Mucosa of descending colon (tissue), 3 donors: ENCODE results near the gene MT1B. TPM values are rescaled to one million over a fixed set of nuclear protein-coding genes. Genes with fewer than 3 reads are reported as not detected.

Experiments
- ATAC-seq: fragments of 200-7000 bp; cut with Tn5 transposase; one replicate; pipeline ENCODE4 v1.9.1; 2020; ENCODE audit warnings: mild to moderate bottlenecking, moderate library complexity
- DNase-seq, 3 donors: peaks; one replicate each; pipeline ENCODE4 v3.0.0-alpha.2; 2020
- H3K36me3 ChIP-seq: fragments of 200-600 bp; one replicate; pipeline ENCODE4 v1.8.0; 2021; ENCODE audit warnings: low read depth, mild to moderate bottlenecking
- H3K4me1 ChIP-seq: fragments of 200-600 bp; one replicate; pipeline ENCODE4 v1.8.0; 2021; ENCODE audit warnings: low read depth, mild to moderate bottlenecking
- H3K4me3 ChIP-seq: fragments of 200-600 bp; one replicate; pipeline ENCODE4 v1.8.0; 2021; ENCODE audit warnings: mild to moderate bottlenecking
- H3K9me3 ChIP-seq: fragments of 200-600 bp; one replicate; pipeline ENCODE4 v1.8.0; 2021; ENCODE audit warnings: mild to moderate bottlenecking
- CTCF ChIP-seq: fragments of 200-600 bp; IDR thresholded peaks from one replicate; pipeline ENCODE4 v1.8.0; 2022; ENCODE audit warnings: antibody characterized with exemption, mild to moderate bottlenecking
- intact Hi-C, 2 donors: fragments of 100-400 bp; cut with DNase I in 1 of 2; cut with micrococcal nuclease in 1 of 2; formaldehyde crosslinking; loops; one replicate each; pipeline versions ENCODE4 v1.11.0 to v1.11.1; 2022; cut with DNase I, micrococcal nuclease
- total RNA-seq, 3 donors: library from RNA; stranded (reverse); fragmentation: NEBNext Ultra II Directional in 2 of 3; extraction: Animal tissue kit (Norgen Biotek cat#: 25700) in 2 of 3; gene quantifications; one replicate each; pipeline versions ENCODE4 v1.2.1 to v1.2.4, GENCODE V29; 2021 to 2023
- donor health status: DM: no; HTN: no; CAD: no; lungs with moderate emphysema.
- donor health status: DM: no; HTN: no; CAD: no.
- donor health status: DM: no; HTN: yes; CAD: no.

The MT1B gene
- total RNA-seq, 3 donors from 2014 or later = not detected

GRCh38 chr16:56625943-56626654 is 25.6 kb upstream of the MT1B start:
- intact Hi-C loops = no loop called here

GRCh38 chr16:56626685-56627084 is 25.0 kb upstream of the MT1B start:
- DNase-seq (no peak), ATAC-seq (no peak)
- TF ChIP-seq CTCF = no peak
- no peaks in the 10 kb centered on the region for H3K9me3 ChIP-seq
- no peaks in the 10 kb centered on the region for H3K36me3 ChIP-seq
- H3K4me3 ChIP-seq = no peak overlapping the region
- peaks cover 5% of the 10 kb centered on the region for H3K4me1 ChIP-seq
- intact Hi-C loops = no loop called here

More at GRCh38 chr16:56625943-56626654, 25.6 kb upstream of the MT1B start:
- no peak for TF ChIP-seq CTCF
- no peak overlapping the region for H3K4me3 ChIP-seq
- DNase-seq (peak in 2 of 3 donors; percentile 60 to 63), ATAC-seq (peak; percentile 65)
- H3K36me3 ChIP-seq = no peaks in the 10 kb centered on the region
- H3K9me3 ChIP-seq = no peaks in the 10 kb centered on the region
- peaks cover 5% of the 10 kb centered on the region for H3K4me1 ChIP-seq

GRCh38 chr16:56628486-56629350 is 23.0 kb upstream of the MT1B start:
- peaks cover 16% of the 10 kb centered on the region for H3K4me1 ChIP-seq
- ATAC-seq = no peak
- TF ChIP-seq CTCF = no peak
- intact Hi-C loops = no loop called here
- no peaks in the 10 kb centered on the region for H3K36me3 ChIP-seq
- H3K4me3 ChIP-seq = no peak overlapping the region
- H3K9me3 ChIP-seq = no peaks in the 10 kb centered on the region
- DNase-seq = no peak

GRCh38 chr16:56629531-56629930 is 22.2 kb upstream of the MT1B start:
- peaks cover 16% of the 10 kb centered on the region for H3K4me1 ChIP-seq
- H3K4me3 ChIP-seq = no peak overlapping the region
- intact Hi-C loops = no loop called here
- no peaks in the 10 kb centered on the region for H3K36me3 ChIP-seq
- ATAC-seq (no peak), DNase-seq (no peak)
- TF ChIP-seq CTCF = no peak
- no peaks in the 10 kb centered on the region for H3K9me3 ChIP-seq

GRCh38 chr16:56630134-56630533 is 21.6 kb upstream of the MT1B start:
- H3K9me3 ChIP-seq = no peaks in the 10 kb centered on the region
- intact Hi-C loops = no loop called here
- no peak for ATAC-seq
- no peak for TF ChIP-seq CTCF
- peaks cover 15% of the 10 kb centered on the region for H3K4me1 ChIP-seq
- no peak overlapping the region for H3K4me3 ChIP-seq
- H3K36me3 ChIP-seq = no peaks in the 10 kb centered on the region
- no peak for DNase-seq
